Mesenchymal stem cell (in vitro differentiated cells and primary cell): ENCODE results near the gene JAG2.

Experiments used
- DNase-seq: peaks from one replicate; pipeline ENCODE4 v3.0.0-alpha.2; 2013
- H2AFZ ChIP-seq: one replicate; pipeline ENCODE4 v1.6.1; 2013; ENCODE audit warnings: low read depth, mild to moderate bottlenecking, control low read depth, inconsistent platforms, low read length, moderate library complexity
- H2AK5ac ChIP-seq: 2 replicates; pipeline ENCODE4 v1.6.1; 2013; ENCODE audit warnings: low read length, moderate library complexity, mild to moderate bottlenecking, inconsistent platforms; ENCODE audit not compliant: severe bottlenecking
- H2BK120ac ChIP-seq: one replicate; pipeline ENCODE4 v1.6.1; 2013; ENCODE audit warnings: low read depth, mild to moderate bottlenecking, inconsistent platforms, low read length, moderate library complexity
- H2BK12ac ChIP-seq, 2 experiments: one replicate each; pipeline ENCODE4 v1.6.1; 2013; ENCODE audit warnings: inconsistent platforms in 2 of 2, low read length in 2 of 2, mild to moderate bottlenecking in 2 of 2, moderate library complexity in 2 of 2, control low read depth in 1 of 2
- H2BK15ac ChIP-seq: one replicate; pipeline ENCODE4 v1.6.1; 2013; ENCODE audit warnings: mild to moderate bottlenecking, low read depth, inconsistent platforms; ENCODE audit not compliant: poor library complexity, severe bottlenecking
- H2BK5ac ChIP-seq: 2 replicates; pipeline ENCODE4 v1.6.1; 2013; ENCODE audit warnings: low read depth, mild to moderate bottlenecking, low read length, control low read depth, inconsistent platforms; ENCODE audit not compliant: poor library complexity, severe bottlenecking
- H3K14ac ChIP-seq, 2 experiments: one replicate each; pipeline ENCODE4 v1.6.1; 2013; ENCODE audit warnings: inconsistent platforms in 2 of 2, low read length in 2 of 2, control low read depth in 1 of 2, mild to moderate bottlenecking in 1 of 2, moderate library complexity in 1 of 2
- H3K18ac ChIP-seq, 2 experiments: one replicate each; pipeline ENCODE4 v1.6.1; 2013; ENCODE audit warnings: inconsistent platforms in 2 of 2, low read length in 2 of 2, control low read depth in 1 of 2, low read depth in 1 of 2, mild to moderate bottlenecking in 1 of 2
- H3K23ac ChIP-seq, 2 experiments: one replicate each; pipeline ENCODE4 v1.6.1; 2013; ENCODE audit warnings: inconsistent platforms in 2 of 2, low read length in 2 of 2, mild to moderate bottlenecking in 2 of 2, moderate library complexity in 2 of 2, control low read depth in 1 of 2
- H3K27ac ChIP-seq: 2 replicates; pipeline ENCODE4 v1.5.1; 2013; ENCODE audit warnings: mild to moderate bottlenecking, moderate library complexity, low read length, control low read depth, inconsistent platforms; ENCODE audit not compliant: poor library complexity, severe bottlenecking
- H3K27me3 ChIP-seq, 2 experiments: 2 replicates each; pipeline versions ENCODE4 v1.6.1 to v1.7.0; 2013; ENCODE audit warnings: low read length in 2 of 2, mild to moderate bottlenecking in 2 of 2, moderate library complexity in 2 of 2, control low read depth in 1 of 2, inconsistent platforms in 1 of 2; ENCODE audit not compliant: control insufficient read depth in 1 of 2, insufficient read depth in 1 of 2
- H3K36me3 ChIP-seq, 2 experiments: 2 replicates each; pipeline versions ENCODE4 v1.6.1 to v1.7.0; 2013; ENCODE audit warnings: low read length in 2 of 2, control low read depth in 1 of 2, inconsistent platforms in 1 of 2, low read depth in 1 of 2, mild to moderate bottlenecking in 1 of 2; ENCODE audit not compliant: insufficient read depth in 2 of 2, control insufficient read depth in 1 of 2
- H3K4ac ChIP-seq, 2 experiments: one replicate each; pipeline ENCODE4 v1.6.1; 2013; ENCODE audit warnings: inconsistent platforms in 2 of 2, low read length in 2 of 2, mild to moderate bottlenecking in 2 of 2, moderate library complexity in 2 of 2, control low read depth in 1 of 2, low read depth in 1 of 2
- H3K4me1 ChIP-seq: 2 replicates; pipeline ENCODE4 v1.6.1; 2013; ENCODE audit warnings: low read depth, low read length, control low read depth; ENCODE audit not compliant: control insufficient read depth, insufficient read depth
- H3K4me2 ChIP-seq: 2 replicates; pipeline ENCODE4 v1.6.1; 2013; ENCODE audit warnings: low read length, mild to moderate bottlenecking, inconsistent platforms; ENCODE audit not compliant: poor library complexity, severe bottlenecking
- H3K4me3 ChIP-seq, 2 experiments: 2 replicates each; pipeline versions ENCODE4 v1.5.1 to v1.7.0; 2013; ENCODE audit warnings: low read length in 2 of 2, mild to moderate bottlenecking in 2 of 2, control low read depth in 1 of 2, low read depth in 1 of 2; ENCODE audit not compliant: insufficient read depth in 1 of 2
- H3K79me1 ChIP-seq: replicated peaks from 2 replicates; pipeline ENCODE4 v1.6.1; 2013; ENCODE audit warnings: mild to moderate bottlenecking, control low read depth, low read length, inconsistent platforms; ENCODE audit not compliant: poor library complexity, severe bottlenecking
- H3K9ac ChIP-seq: 2 replicates; pipeline ENCODE4 v1.7.0; 2013; ENCODE audit warnings: mild to moderate bottlenecking, low read length, moderate library complexity
- H3K9me3 ChIP-seq: 2 replicates; pipeline ENCODE4 v1.7.0; 2013; ENCODE audit warnings: mild to moderate bottlenecking, low read length; ENCODE audit not compliant: control insufficient read depth
- H4K8ac ChIP-seq: one replicate; pipeline ENCODE4 v1.6.1; 2013; ENCODE audit warnings: inconsistent platforms, mild to moderate bottlenecking, low read length, moderate library complexity
- H4K91ac ChIP-seq: one replicate; pipeline ENCODE4 v1.6.1; 2013; ENCODE audit warnings: mild to moderate bottlenecking, low read length, inconsistent platforms
- WGBS: methylation state at CpG from one replicate; pipeline ENCODE4 v1.1.7; 2013; ENCODE audit warnings: mixed read lengths; 5-methylcytosine and 5-hydroxymethylcytosine counted together

Gene JAG2

DNA sequence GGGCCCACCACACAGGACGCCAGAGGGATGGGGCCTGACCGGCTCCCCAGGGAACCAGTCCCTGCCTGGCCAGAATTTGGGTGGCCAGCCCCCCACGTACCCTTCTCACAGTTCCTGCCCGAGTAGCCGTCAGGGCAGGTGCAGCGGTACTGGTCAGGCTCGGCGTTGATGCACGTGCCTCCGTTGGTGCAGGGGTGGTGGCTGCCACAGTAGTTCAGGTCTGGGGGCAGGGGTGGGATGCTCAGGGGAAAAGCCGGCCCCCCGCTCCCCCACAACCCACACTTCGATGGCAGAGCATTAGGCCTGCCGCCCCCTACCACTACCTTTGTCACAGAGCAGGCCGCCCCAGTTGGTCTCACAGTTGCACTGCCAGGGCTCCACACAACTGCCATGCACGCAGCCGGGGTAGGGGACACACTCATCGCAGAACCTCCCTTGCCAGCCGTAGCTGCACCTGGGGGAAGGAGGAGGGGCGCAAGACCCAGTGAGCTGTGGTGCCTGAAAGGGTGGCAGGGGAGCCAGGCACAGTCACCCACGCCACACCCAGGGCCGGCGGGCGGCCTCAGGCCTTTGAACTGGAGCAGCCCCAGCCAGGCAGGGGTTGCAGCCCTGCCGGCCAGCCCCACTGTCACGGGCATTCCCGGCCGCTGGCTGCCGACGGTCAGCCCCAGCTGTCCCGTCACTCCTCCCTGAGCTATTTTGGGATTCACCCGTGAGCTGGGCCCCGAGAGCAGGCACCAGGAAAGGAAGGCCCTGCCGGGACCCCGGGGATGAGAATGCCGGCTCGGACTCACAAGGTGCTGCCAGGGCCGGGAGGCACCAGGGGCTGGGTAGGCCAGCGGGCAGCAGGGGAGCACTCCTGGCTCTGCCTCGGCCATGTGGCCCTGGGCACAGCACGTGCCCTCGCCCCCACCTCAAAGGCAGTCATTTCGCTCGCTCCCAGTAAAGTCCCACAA, 16.5 kb downstream of the JAG2 start:
- no peak overlapping the region for H2BK12ac ChIP-seq
- H4K8ac ChIP-seq, result no peak overlapping the region
- no peak overlapping the region for H2BK120ac ChIP-seq
- H3K14ac ChIP-seq, result peak overlapping the region in 1 of 2 experiments; percentile 20
- H3K4me2 ChIP-seq, result no peak overlapping the region
- no peaks in the 10 kb centered on the region for H3K79me1 ChIP-seq
- no peak overlapping the region for H2AK5ac ChIP-seq
- no peak overlapping the region for H2BK5ac ChIP-seq
- peaks cover 4 to 35% of the 10 kb centered on the region in 2 experiments for H3K27me3 ChIP-seq
- no peak for DNase-seq
- no peaks in the 10 kb centered on the region for H3K9me3 ChIP-seq
- no peak overlapping the region for H4K91ac ChIP-seq
- H2BK15ac ChIP-seq, result no peak overlapping the region
- H3K9ac ChIP-seq, result no peak overlapping the region
- H3K23ac ChIP-seq, result no peak overlapping the region
- WGBS, result 83% methylated on average over 42 of the region's 44 CpGs
- H2AFZ ChIP-seq, result no peak overlapping the region
- no peaks in the 10 kb centered on the region for H3K4me1 ChIP-seq
- no peak overlapping the region for H3K4me3 ChIP-seq
- no peaks in the 10 kb centered on the region for H3K36me3 ChIP-seq
- no peak overlapping the region for H3K27ac ChIP-seq
- no peak overlapping the region for H3K4ac ChIP-seq
- H3K18ac ChIP-seq, result no peak overlapping the region

GRCh38 chr14:105151084-105151837, 17.3 kb downstream of the JAG2 start:
- Histone ChIP-seq H3K14ac (no peak overlapping the region), H3K4me2 (no peak overlapping the region), H3K9me3 (no peaks in the 10 kb centered on the region), H3K79me1 (no peaks in the 10 kb centered on the region), H2AK5ac (no peak overlapping the region), H3K27me3 (peaks cover under 1 to 26% of the 10 kb centered on the region in 2 experiments), H3K9ac (no peak overlapping the region), H3K18ac (no peak overlapping the region), H3K4me3 (no peak overlapping the region), H3K36me3 (peaks cover 0 to 3% of the 10 kb centered on the region in 2 experiments), H2BK5ac (no peak overlapping the region), H3K27ac (no peak overlapping the region), H2BK15ac (no peak overlapping the region), H2BK12ac (no peak overlapping the region), H4K91ac (no peak overlapping the region), H2AFZ (no peak overlapping the region), H3K23ac (no peak overlapping the region), H2BK120ac (no peak overlapping the region), H4K8ac (no peak overlapping the region), H3K4ac (no peak overlapping the region), H3K4me1 (peaks cover 4% of the 10 kb centered on the region)
- DNase-seq, result no peak
- WGBS, result 83% methylated on average over 33 of the region's 37 CpGs

DNA sequence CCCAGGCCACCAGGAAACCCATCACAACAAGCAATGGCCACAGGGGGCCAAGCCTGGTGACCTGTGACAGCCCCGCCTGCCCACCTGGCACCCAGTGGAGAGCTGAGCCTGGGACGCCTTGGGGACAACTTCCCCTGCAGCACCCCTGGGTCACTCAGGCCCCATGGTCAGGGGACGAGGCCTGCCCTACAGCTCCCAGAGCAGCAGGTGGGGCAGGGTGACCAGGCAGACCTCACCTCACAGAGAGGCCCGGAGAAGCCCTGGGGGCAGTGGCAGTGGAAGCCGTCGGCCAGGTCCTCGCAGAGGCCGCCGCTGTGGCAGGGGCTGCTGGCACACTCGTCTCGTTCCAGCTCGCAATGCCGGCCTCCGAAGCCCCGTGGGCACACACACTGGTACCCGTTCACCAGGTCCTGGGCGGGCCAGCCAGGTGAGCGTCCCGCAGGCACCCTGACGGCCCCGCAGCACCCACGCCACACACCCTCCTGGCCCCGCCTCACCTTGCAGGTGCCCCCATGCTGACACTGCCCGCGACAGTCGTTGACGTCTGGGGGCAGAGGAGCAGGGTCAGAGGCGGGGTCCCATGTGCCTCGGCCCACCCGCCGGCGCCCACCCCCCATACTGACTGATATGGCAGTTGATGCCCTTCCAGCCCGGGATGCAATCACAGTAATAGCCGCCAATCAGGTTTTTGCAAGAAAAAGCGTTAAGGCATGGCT, 18.1 kb downstream of the JAG2 start:
- no peak overlapping the region for H3K4me2 ChIP-seq
- peaks cover 0 to 19% of the 10 kb centered on the region in 2 experiments for H3K27me3 ChIP-seq
- no peak overlapping the region for H3K27ac ChIP-seq
- no peak overlapping the region for H3K9ac ChIP-seq
- no peak overlapping the region for H2BK12ac ChIP-seq
- H3K14ac ChIP-seq, result no peak overlapping the region
- H3K79me1 ChIP-seq, result no peaks in the 10 kb centered on the region
- H2BK120ac ChIP-seq, result no peak overlapping the region
- no peak overlapping the region for H4K91ac ChIP-seq
- no peak overlapping the region for H2BK15ac ChIP-seq
- no peaks in the 10 kb centered on the region for H3K9me3 ChIP-seq
- H3K18ac ChIP-seq, result no peak overlapping the region
- H2AFZ ChIP-seq, result no peak overlapping the region
- no peak for DNase-seq
- H2AK5ac ChIP-seq, result no peak overlapping the region
- H3K36me3 ChIP-seq, result peaks cover 0 to 6% of the 10 kb centered on the region in 2 experiments
- no peak overlapping the region for H2BK5ac ChIP-seq
- no peak overlapping the region for H3K23ac ChIP-seq
- no peak overlapping the region for H3K4ac ChIP-seq
- H3K4me1 ChIP-seq, result peaks cover 5% of the 10 kb centered on the region
- H4K8ac ChIP-seq, result no peak overlapping the region
- 88% methylated on average over 35 of the region's 35 CpGs for WGBS
- no peak overlapping the region for H3K4me3 ChIP-seq

- no peak for DNase-seq
- H2BK5ac ChIP-seq, result no peak overlapping the region
- no peak overlapping the region for H2BK120ac ChIP-seq
- no peak overlapping the region for H2BK12ac ChIP-seq
- no peaks in the 10 kb centered on the region for H3K79me1 ChIP-seq
- no peak overlapping the region for H4K91ac ChIP-seq
- H3K36me3 ChIP-seq, result peaks cover 0 to 6% of the 10 kb centered on the region in 2 experiments
- H3K14ac ChIP-seq, result no peak overlapping the region
- no peak overlapping the region for H3K9ac ChIP-seq
- no peaks in the 10 kb centered on the region for H3K9me3 ChIP-seq
- no peak overlapping the region for H2BK15ac ChIP-seq
- peaks cover 6% of the 10 kb centered on the region for H3K4me1 ChIP-seq
- no peak overlapping the region for H3K23ac ChIP-seq
- H2AFZ ChIP-seq, result no peak overlapping the region
- 79% methylated on average over 4 of the region's 4 CpGs for WGBS
- H3K27ac ChIP-seq, result no peak overlapping the region
- H2AK5ac ChIP-seq, result no peak overlapping the region
- no peak overlapping the region for H4K8ac ChIP-seq
- peaks cover 0 to 14% of the 10 kb centered on the region in 2 experiments for H3K27me3 ChIP-seq
- H3K4me3 ChIP-seq, result no peak overlapping the region
- H3K18ac ChIP-seq, result no peak overlapping the region
- no peak overlapping the region for H3K4ac ChIP-seq
- H3K4me2 ChIP-seq, result no peak overlapping the region
Measured at GRCh38 chr14:105150026-105150367, 18.6 kb downstream of the JAG2 start.
